ENCODE data around the gene ZNF446. TPM values are rescaled to one million over a fixed set of nuclear protein-coding genes. Genes with fewer than 3 reads are reported as not detected.

The ZNF446 gene
- total and polyA plus RNA-seq, 10 of the 15 experiments (the other 5 are each of a cell fraction or from before 2014, with no cell fraction given), result 0.14 to 6.9 (median 4.1) TPM

DNA sequence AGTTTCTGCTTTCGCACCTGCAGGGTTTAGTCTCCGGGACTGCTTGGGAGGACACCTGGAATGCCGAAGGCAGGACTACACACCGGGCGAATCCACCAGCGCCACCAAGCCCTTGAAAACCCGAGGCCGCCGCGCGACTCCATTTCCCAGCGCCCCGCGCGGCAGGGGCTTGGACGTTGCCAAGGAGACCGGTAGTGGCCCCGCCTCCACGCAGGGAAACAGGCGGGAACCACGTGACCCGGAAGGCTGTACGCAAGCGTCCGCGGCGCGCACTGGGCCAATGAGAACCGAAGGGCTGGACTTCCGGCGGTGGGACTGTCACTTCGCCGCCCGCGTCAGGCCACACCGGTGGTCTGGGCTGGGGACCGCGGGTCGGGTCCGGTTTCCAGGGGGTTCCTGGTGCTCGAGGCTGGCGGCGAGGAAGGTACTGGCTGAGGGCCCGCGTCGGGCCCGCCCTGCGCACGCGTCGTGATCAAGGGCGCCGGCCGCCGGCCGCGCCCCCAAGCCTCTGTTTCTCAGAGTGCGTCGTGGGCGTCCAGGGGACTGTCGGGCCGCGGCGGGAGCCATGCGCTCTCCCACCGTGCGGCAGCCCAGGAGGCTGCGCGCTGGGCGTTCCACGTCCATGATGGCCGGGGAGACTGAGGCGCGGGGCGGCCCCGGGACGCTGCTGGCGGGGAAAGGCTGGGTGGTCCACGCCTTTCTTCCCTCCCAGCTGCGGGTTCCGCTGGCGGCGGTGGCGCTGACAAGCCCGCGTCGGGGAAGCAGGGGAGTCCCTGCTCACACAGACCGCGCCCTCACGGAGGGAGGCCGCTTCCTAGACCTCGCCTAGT lies 9.2 kb upstream of the ZNF446 start, which contains the start of gene ZNF324 (continued):
- TF ChIP-seq TBL1XR1 (IDR thresholded peaks at IDR 0.05; ENCODE audit: low read depth, low read length), result 0 out of 2 replicates have a peak, but pooled peaks have one; percentile 57
- TF ChIP-seq MTA3 (IDR thresholded peaks at IDR 0.05; ENCODE audit: borderline replicate concordance, low read length), result no peak
- TF ChIP-seq RAD51 (IDR thresholded peaks at IDR 0.05), result peak; percentile 98
- TF ChIP-seq BCL11A (IDR thresholded peaks at IDR 0.05; ENCODE audit: low read depth, low read length), result no peak
- no peak for TF ChIP-seq ZNF592 (IDR thresholded peaks at IDR 0.05)
- TF ChIP-seq SP1 (IDR thresholded peaks at IDR 0.05; ENCODE audit: low read depth, low read length), result peak; percentile 69
- no peak for TF ChIP-seq MYB (IDR thresholded peaks at IDR 0.05; ENCODE audit: borderline replicate concordance, low read depth, low read length)
- 0 out of 2 replicates have a peak, but pooled peaks have one; percentile 29 for TF ChIP-seq BACH1 (IDR thresholded peaks at IDR 0.05; ENCODE audit: borderline replicate concordance)
- TF ChIP-seq MXI1 (IDR thresholded peaks at IDR 0.05; ENCODE audit: low read depth, low read length), result peak; percentile 90
- TF ChIP-seq BHLHE40 (IDR thresholded peaks at IDR 0.05; ENCODE audit: borderline replicate concordance in 1 of 2, low read depth in 2 of 2, low read length in 1 of 2), result peak; percentile 42 to 77; a peak in 3 of 4 replicates
- TF ChIP-seq ZSCAN29 (IDR thresholded peaks at IDR 0.05), result no peak
- TF ChIP-seq YY1 (IDR thresholded peaks at IDR 0.05; ENCODE audit: low read depth, low read length), result peak; percentile 75; the same call in 1 of the 2 replicates
- TF ChIP-seq, protein P1, sequence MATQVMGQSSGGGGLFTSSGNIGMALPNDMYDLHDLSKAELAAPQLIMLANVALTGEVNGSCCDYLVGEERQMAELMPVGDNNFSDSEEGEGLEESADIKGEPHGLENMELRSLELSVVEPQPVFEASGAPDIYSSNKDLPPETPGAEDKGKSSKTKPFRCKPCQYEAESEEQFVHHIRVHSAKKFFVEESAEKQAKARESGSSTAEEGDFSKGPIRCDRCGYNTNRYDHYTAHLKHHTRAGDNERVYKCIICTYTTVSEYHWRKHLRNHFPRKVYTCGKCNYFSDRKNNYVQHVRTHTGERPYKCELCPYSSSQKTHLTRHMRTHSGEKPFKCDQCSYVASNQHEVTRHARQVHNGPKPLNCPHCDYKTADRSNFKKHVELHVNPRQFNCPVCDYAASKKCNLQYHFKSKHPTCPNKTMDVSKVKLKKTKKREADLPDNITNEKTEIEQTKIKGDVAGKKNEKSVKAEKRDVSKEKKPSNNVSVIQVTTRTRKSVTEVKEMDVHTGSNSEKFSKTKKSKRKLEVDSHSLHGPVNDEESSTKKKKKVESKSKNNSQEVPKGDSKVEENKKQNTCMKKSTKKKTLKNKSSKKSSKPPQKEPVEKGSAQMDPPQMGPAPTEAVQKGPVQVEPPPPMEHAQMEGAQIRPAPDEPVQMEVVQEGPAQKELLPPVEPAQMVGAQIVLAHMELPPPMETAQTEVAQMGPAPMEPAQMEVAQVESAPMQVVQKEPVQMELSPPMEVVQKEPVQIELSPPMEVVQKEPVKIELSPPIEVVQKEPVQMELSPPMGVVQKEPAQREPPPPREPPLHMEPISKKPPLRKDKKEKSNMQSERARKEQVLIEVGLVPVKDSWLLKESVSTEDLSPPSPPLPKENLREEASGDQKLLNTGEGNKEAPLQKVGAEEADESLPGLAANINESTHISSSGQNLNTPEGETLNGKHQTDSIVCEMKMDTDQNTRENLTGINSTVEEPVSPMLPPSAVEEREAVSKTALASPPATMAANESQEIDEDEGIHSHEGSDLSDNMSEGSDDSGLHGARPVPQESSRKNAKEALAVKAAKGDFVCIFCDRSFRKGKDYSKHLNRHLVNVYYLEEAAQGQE (IDR thresholded peaks at IDR 0.05; ENCODE audit: low read depth, low read length), result no peak
- no peak for TF ChIP-seq ZNF622 (IDR thresholded peaks at IDR 0.05)
- no peak for TF ChIP-seq NRF1 (conservative IDR thresholded peaks at IDR 0.05; ENCODE audit: low read depth, low read length)
- no peak for TF ChIP-seq EED (IDR thresholded peaks at IDR 0.05; ENCODE audit: low read depth)
- TF ChIP-seq, protein P2, sequence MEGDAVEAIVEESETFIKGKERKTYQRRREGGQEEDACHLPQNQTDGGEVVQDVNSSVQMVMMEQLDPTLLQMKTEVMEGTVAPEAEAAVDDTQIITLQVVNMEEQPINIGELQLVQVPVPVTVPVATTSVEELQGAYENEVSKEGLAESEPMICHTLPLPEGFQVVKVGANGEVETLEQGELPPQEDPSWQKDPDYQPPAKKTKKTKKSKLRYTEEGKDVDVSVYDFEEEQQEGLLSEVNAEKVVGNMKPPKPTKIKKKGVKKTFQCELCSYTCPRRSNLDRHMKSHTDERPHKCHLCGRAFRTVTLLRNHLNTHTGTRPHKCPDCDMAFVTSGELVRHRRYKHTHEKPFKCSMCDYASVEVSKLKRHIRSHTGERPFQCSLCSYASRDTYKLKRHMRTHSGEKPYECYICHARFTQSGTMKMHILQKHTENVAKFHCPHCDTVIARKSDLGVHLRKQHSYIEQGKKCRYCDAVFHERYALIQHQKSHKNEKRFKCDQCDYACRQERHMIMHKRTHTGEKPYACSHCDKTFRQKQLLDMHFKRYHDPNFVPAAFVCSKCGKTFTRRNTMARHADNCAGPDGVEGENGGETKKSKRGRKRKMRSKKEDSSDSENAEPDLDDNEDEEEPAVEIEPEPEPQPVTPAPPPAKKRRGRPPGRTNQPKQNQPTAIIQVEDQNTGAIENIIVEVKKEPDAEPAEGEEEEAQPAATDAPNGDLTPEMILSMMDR (IDR thresholded peaks at IDR 0.05 in 2 of 3, conservative IDR thresholded peaks at IDR 0.05 in 1 of 3; ENCODE audit: control insufficient read depth in 2 of 3, extremely low read depth in 1 of 3, insufficient read depth in 1 of 3, low read depth in 3 of 3, low read length in 3 of 3), result no peak
- TF ChIP-seq KAT2A (conservative IDR thresholded peaks at IDR 0.05; ENCODE audit: control insufficient read depth, low read depth, low read length), result no peak
- no peak for TF ChIP-seq HDAC6 (IDR thresholded peaks at IDR 0.05; ENCODE audit: unreplicated experiment)
